ENCODE results near the gene CHN2. TPM values are rescaled to one million over a fixed set of nuclear protein-coding genes. Genes with fewer than 3 reads are reported as not detected.

Gene CHN2
- polyA plus RNA-seq, 1 of the 3 experiments (the other 2 are of a cell fraction), result 0.02 TPM

DNA sequence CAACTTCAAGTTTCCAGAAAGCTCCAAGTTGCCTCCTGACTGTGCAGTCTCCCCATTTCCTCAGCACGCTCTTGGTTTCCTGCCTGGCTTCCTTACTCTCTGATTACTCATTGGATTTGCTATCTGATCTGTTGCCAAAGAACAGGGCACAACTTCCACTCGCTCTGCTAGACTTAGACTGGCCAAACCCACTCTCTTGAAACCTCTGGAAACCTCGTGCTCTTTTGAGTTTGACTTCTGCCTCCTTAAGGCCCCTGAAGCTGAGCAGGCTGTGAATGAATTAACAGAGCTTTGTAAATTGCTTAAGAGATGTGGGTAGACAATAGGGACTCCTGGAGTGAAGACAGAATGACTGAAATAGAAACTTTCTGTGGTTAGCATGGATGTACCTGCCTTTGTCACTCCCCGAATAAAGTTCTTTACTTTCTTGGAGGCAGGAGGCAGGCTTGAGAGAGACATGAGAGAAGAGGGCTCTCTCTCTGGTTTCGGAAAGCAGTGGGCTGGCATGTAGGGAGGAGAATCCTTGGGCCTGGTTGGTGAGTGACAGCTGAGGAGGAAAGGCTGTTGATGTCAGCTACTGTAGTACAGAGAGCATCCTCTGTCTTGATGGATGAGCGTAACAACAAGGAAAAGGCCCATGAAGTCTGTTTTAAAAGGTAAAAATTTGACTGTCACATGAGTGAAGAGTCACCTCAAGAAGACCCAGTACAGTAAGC lies 70.8 kb downstream of the CHN2 start (continued):
- TF ChIP-seq YY1 (IDR thresholded peaks at IDR 0.05; ENCODE audit: low read depth) (no peak), RCOR1 (IDR thresholded peaks at IDR 0.05; ENCODE audit: low read length) (no peak)

DNA sequence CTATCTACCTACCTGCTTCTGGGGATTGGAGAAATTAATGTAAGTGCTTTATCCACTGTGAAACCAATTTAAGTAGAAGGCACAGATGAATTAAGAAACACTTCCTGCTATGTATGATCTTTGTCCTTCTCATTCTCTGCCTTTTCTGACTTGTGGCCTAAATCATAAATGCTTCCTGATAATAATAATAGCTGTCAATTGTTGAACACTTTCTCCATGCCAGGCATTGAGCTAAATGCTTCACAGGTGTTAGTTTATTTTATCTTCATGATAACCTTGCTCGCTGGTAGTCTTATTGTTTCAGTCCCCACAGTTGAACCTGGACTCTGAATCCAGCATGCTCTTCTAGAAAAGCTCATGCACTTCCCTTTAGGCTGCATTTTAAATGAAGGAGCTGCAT lies 75.4 kb downstream of the CHN2 start:
- Histone ChIP-seq H2AFZ (ENCODE audit: low read depth) (no peak overlapping the region), H3K4me3 (ENCODE audit: low read depth in 2 of 2, low read length in 1 of 2) (no peak overlapping the region), H3K9me2 (no peaks in the 10 kb centered on the region), H3K4me2 (no peak overlapping the region), H3K9me3 (no peaks in the 10 kb centered on the region), H4K20me1 (ENCODE audit: insufficient read depth) (no peaks in the 10 kb centered on the region), H3K27me3 (ENCODE audit: insufficient read depth) (no peaks in the 10 kb centered on the region), H3K27ac (ENCODE audit: low read depth in 2 of 2, low read length in 1 of 2) (no peak overlapping the region), H3K9ac (no peak overlapping the region), H3F3A (replicated peaks; ENCODE audit: insufficient read depth) (no peaks in the 10 kb centered on the region), H3K36me3 (replicated peaks in 1 of 2; ENCODE audit: control insufficient read depth in 1 of 2, insufficient read depth in 2 of 2, low read length in 1 of 2) (no peaks in the 10 kb centered on the region), H3K79me2 (ENCODE audit: insufficient read depth) (no peaks in the 10 kb centered on the region), H3K4me1 (ENCODE audit: control insufficient read depth in 1 of 2, insufficient read depth in 2 of 2, low read depth in 1 of 2, low read length in 1 of 2) (peaks cover 0 to 12% of the 10 kb centered on the region in 2 experiments; a peak in 3 of 4 replicates)
- 53% methylated on average over 1 of the region's 1 CpG for WGBS (ENCODE audit: low lambda C conversion rate)
- no peak for DNase-seq
- POLR2A ChIA-PET, result no interaction called here
- CTCF ChIA-PET, result interaction anchor here (1.3 to 2.3 kb wide), 2 partner anchors 13 to 80 kb away, joined by 3 to 9 read pairs; no protein-coding TSS in a partner anchor
- TF ChIP-seq FOSL2 (IDR thresholded peaks at IDR 0.05; ENCODE audit: borderline replicate concordance, low read depth) (no peak), FOXM1 (IDR thresholded peaks at IDR 0.05; ENCODE audit: low read depth) (no peak), MEF2A (IDR thresholded peaks at IDR 0.05; ENCODE audit: borderline replicate concordance, low read depth) (no peak), EP300 (IDR thresholded peaks at IDR 0.05; ENCODE audit: borderline replicate concordance in 1 of 2, low read depth in 1 of 2, low read length in 1 of 2) (no peak), GABPA (IDR thresholded peaks at IDR 0.05; ENCODE audit: low read depth) (no peak), TAF1 (IDR thresholded peaks at IDR 0.05; ENCODE audit: borderline replicate concordance, low read depth, low read length) (no peak)
- TF ChIP-seq, protein P1, sequence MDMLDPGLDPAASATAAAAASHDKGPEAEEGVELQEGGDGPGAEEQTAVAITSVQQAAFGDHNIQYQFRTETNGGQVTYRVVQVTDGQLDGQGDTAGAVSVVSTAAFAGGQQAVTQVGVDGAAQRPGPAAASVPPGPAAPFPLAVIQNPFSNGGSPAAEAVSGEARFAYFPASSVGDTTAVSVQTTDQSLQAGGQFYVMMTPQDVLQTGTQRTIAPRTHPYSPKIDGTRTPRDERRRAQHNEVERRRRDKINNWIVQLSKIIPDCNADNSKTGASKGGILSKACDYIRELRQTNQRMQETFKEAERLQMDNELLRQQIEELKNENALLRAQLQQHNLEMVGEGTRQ (IDR thresholded peaks at IDR 0.05; ENCODE audit: borderline replicate concordance, low read depth, low read length), result no peak
- TF ChIP-seq, protein P2, sequence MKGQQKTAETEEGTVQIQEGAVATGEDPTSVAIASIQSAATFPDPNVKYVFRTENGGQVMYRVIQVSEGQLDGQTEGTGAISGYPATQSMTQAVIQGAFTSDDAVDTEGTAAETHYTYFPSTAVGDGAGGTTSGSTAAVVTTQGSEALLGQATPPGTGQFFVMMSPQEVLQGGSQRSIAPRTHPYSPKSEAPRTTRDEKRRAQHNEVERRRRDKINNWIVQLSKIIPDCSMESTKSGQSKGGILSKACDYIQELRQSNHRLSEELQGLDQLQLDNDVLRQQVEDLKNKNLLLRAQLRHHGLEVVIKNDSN (IDR thresholded peaks at IDR 0.05; ENCODE audit: borderline replicate concordance, low read depth), result no peak

DNA sequence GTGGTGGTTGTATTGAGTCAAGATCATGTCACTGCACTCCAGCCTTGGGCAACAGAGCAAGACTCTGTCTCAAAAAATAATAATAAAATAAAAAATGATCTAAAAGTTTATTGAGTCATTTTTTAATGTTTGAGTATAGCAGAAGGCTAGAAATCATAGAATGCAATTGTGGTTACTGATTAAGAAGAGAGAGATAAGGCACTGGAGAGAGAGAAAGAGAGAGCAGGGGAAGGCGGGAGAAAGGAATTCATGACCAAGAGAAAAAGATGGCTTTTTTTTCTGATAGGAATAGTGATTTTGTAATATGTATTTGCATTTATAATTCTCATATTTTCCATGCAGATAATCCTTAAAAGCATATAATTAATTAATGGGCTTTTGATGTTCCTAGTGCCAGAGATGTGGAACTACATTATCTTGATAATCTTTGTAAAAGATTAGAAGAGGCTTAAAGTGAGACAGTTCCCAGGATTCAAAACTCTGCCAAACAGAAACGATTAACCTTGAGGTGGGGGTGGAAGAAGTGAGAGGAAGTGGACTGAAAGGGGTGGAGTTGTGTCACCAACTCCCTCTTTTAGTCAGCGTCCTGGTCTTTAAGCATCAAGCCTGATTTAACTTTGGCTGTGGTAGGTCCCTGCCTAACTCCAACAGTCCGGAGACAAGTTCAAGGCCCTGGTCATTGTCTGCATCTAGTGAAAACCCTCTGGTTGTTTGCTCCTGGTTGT lies 76.2 kb downstream of the CHN2 start:
- Histone ChIP-seq H3K9ac (no peak overlapping the region), H3K9me3 (no peaks in the 10 kb centered on the region), H3K4me1 (ENCODE audit: control insufficient read depth in 1 of 2, insufficient read depth in 2 of 2, low read depth in 1 of 2, low read length in 1 of 2) (peaks cover 0 to 12% of the 10 kb centered on the region in 2 experiments; a peak in 3 of 4 replicates), H4K20me1 (ENCODE audit: insufficient read depth) (no peaks in the 10 kb centered on the region), H3K79me2 (ENCODE audit: insufficient read depth) (no peaks in the 10 kb centered on the region), H3K36me3 (replicated peaks in 1 of 2; ENCODE audit: control insufficient read depth in 1 of 2, insufficient read depth in 2 of 2, low read length in 1 of 2) (no peaks in the 10 kb centered on the region), H3K4me3 (ENCODE audit: low read depth in 2 of 2, low read length in 1 of 2) (no peak overlapping the region), H3K4me2 (no peak overlapping the region), H3K9me2 (no peaks in the 10 kb centered on the region), H2AFZ (ENCODE audit: low read depth) (no peak overlapping the region), H3F3A (replicated peaks; ENCODE audit: insufficient read depth) (no peaks in the 10 kb centered on the region), H3K27me3 (ENCODE audit: insufficient read depth) (no peaks in the 10 kb centered on the region; the same call in 1 of the 2 replicates), H3K27ac (ENCODE audit: low read depth in 2 of 2, low read length in 1 of 2) (no peak overlapping the region; a peak in 1 of 4 replicates)
- no peak for TF ChIP-seq ELF1 (IDR thresholded peaks at IDR 0.05)
- TF ChIP-seq GATA2 (CRISPR knock-in tag; IDR thresholded peaks at IDR 0.05), result peak; percentile 22; the same call in 1 of the 2 replicates
- TF ChIP-seq RCOR1 (IDR thresholded peaks at IDR 0.05; ENCODE audit: low read length), result peak; percentile 15; the same call in 1 of the 2 replicates
- TF ChIP-seq, protein P3, sequence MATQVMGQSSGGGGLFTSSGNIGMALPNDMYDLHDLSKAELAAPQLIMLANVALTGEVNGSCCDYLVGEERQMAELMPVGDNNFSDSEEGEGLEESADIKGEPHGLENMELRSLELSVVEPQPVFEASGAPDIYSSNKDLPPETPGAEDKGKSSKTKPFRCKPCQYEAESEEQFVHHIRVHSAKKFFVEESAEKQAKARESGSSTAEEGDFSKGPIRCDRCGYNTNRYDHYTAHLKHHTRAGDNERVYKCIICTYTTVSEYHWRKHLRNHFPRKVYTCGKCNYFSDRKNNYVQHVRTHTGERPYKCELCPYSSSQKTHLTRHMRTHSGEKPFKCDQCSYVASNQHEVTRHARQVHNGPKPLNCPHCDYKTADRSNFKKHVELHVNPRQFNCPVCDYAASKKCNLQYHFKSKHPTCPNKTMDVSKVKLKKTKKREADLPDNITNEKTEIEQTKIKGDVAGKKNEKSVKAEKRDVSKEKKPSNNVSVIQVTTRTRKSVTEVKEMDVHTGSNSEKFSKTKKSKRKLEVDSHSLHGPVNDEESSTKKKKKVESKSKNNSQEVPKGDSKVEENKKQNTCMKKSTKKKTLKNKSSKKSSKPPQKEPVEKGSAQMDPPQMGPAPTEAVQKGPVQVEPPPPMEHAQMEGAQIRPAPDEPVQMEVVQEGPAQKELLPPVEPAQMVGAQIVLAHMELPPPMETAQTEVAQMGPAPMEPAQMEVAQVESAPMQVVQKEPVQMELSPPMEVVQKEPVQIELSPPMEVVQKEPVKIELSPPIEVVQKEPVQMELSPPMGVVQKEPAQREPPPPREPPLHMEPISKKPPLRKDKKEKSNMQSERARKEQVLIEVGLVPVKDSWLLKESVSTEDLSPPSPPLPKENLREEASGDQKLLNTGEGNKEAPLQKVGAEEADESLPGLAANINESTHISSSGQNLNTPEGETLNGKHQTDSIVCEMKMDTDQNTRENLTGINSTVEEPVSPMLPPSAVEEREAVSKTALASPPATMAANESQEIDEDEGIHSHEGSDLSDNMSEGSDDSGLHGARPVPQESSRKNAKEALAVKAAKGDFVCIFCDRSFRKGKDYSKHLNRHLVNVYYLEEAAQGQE (IDR thresholded peaks at IDR 0.05; ENCODE audit: low read depth, low read length), result no peak
- TF ChIP-seq NFIC (IDR thresholded peaks at IDR 0.05; ENCODE audit: borderline replicate concordance), result no peak
- no peak for TF ChIP-seq TAF1 (IDR thresholded peaks at IDR 0.05; ENCODE audit: borderline replicate concordance, low read depth, low read length)
- TF ChIP-seq EP300 (IDR thresholded peaks at IDR 0.05; ENCODE audit: borderline replicate concordance in 1 of 2, low read depth in 1 of 2, low read length in 1 of 2), result no peak
- no peak for TF ChIP-seq FOSL2 (IDR thresholded peaks at IDR 0.05; ENCODE audit: borderline replicate concordance, low read depth)
- TF ChIP-seq TEAD4 (IDR thresholded peaks at IDR 0.05; ENCODE audit: borderline replicate concordance, insufficient read depth), result no peak
- 35% methylated on average over 4 of the region's 4 CpGs for WGBS (ENCODE audit: low lambda C conversion rate)
- ChIA-PET POLR2A (no interaction called here), CTCF (interaction anchor here (1.3 to 2.3 kb wide), 2 partner anchors 12 to 81 kb away, joined by 3 to 9 read pairs; no protein-coding TSS in a partner anchor)
- peak; percentile 49 for DNase-seq
